Gastroesophageal sphincter (tissue), 4 donors: ENCODE measurements around the gene FLOT1. TPM values are rescaled to one million over a fixed set of nuclear protein-coding genes. Genes with fewer than 3 reads are reported as not detected.

Source experiments
- ATAC-seq: fragments of 150-250 bp; one replicate; pipeline ENCODE4 v1.9.1; 2016; ENCODE audit warnings: mild to moderate bottlenecking, moderate library complexity
- H3K27ac ChIP-seq, 4 donors: fragments of 200-600 bp; sonication (generic) in 3 of 4; 1 replicate in 3 of 4; 2 replicates in 1 of 4; pipeline ENCODE4 v1.5.1; 2016 to 2019
- H3K27me3 ChIP-seq: fragments of 200-600 bp; sonication (generic); one replicate; pipeline ENCODE4 v1.5.1; 2019
- H3K36me3 ChIP-seq, 2 donors: fragments of 200-600 bp; sonication (generic); one replicate each; pipeline ENCODE4 v1.5.1; 2019; ENCODE audit warnings: control low read depth in 1 of 2
- H3K4me1 ChIP-seq, 3 donors: fragments of 200-600 bp; sonication (generic); 1 replicate in 2 of 3; 2 replicates in 1 of 3; pipeline ENCODE4 v1.5.1; 2016 to 2019; ENCODE audit warnings: control low read depth in 2 of 3
- H3K4me3 ChIP-seq, 2 donors: fragments of 200-600 bp; sonication (generic); one replicate each; pipeline ENCODE4 v1.5.1; 2019; ENCODE audit warnings: mild to moderate bottlenecking in 1 of 2, moderate library complexity in 1 of 2
- H3K9me3 ChIP-seq, 3 donors: fragments of 200-600 bp; sonication (generic); one replicate each; pipeline ENCODE4 v1.5.1; 2017 to 2019; ENCODE audit warnings: control low read depth in 2 of 3
- EP300 ChIP-seq: sonication (generic); formaldehyde crosslinking; IDR thresholded peaks from one replicate; pipeline ENCODE4 v1.6.1; 2017; ENCODE audit warnings: antibody characterized with exemption, mild to moderate bottlenecking
- POLR2A ChIP-seq, 2 donors: fragments of 450-650 bp; IDR thresholded peaks; one replicate each; pipeline ENCODE4 v1.6.1; 2017; ENCODE audit warnings: antibody characterized with exemption in 2 of 2, mild to moderate bottlenecking in 2 of 2, moderate library complexity in 1 of 2
- POLR2AphosphoS5 ChIP-seq: sonication (generic); formaldehyde crosslinking; IDR thresholded peaks from one replicate; pipeline ENCODE4 v1.6.1; 2017; ENCODE audit warnings: antibody characterized with exemption
- WGBS, 2 donors: methylation state at CpG; one replicate each; pipeline ENCODE4 v1.1.5; 2018; ENCODE audit warnings: low coverage in 1 of 2; 5-methylcytosine and 5-hydroxymethylcytosine counted together
- total RNA-seq, 4 donors: library from RNA; depleted of rRNA; stranded (reverse); fragments of >200 nt; gene quantifications; one replicate each; pipeline ENCODE4 v1.1.0, GENCODE V29; 2016
- TF ChIP-seq, protein P1 (sequence below), 4 experiments: fragments of 200-600 bp in 2 of 4; fragments of 450-650 bp in 2 of 4; sonication (generic) in 1 of 4; IDR thresholded peaks; one replicate each; pipeline ENCODE4 v1.5.1; 2017 to 2019; ENCODE audit warnings: antibody characterized with exemption in 4 of 4, mild to moderate bottlenecking in 2 of 4, moderate library complexity in 2 of 4

Gene FLOT1
- total RNA-seq, 4 donors from 2014 or later: 104 to 191 (median 152) TPM

GRCh38 chr6:30717129-30717844 is 25.2 kb downstream of the FLOT1 start, which contains the start of gene MDC1:
TSS of gene MDC1 (minus strand) at chr6:30717281. CDS start at chr6:30715175, 2,106 bp downstream.
- H3K4me1 ChIP-seq: peaks cover 2 to 41% (median 26%) of the 10 kb centered on the region in 3 donors
- ATAC-seq: peak; percentile 88
- no peaks in the 10 kb centered on the region for H3K9me3 ChIP-seq
- 0% methylated on average over 3 to 4 of the region's 48 CpGs for WGBS, 2 donors
- H3K27me3 ChIP-seq: no peaks in the 10 kb centered on the region
- peak within 1 kb of the TSS; percentile 45 to 68 for H3K4me3 ChIP-seq
- peak within 1 kb of the TSS; percentile 78 to 98 (median 93) for H3K27ac ChIP-seq
- no peak for TF ChIP-seq EP300
- TF ChIP-seq POLR2AphosphoS5: peak; percentile 96
- TF ChIP-seq, protein P1, sequence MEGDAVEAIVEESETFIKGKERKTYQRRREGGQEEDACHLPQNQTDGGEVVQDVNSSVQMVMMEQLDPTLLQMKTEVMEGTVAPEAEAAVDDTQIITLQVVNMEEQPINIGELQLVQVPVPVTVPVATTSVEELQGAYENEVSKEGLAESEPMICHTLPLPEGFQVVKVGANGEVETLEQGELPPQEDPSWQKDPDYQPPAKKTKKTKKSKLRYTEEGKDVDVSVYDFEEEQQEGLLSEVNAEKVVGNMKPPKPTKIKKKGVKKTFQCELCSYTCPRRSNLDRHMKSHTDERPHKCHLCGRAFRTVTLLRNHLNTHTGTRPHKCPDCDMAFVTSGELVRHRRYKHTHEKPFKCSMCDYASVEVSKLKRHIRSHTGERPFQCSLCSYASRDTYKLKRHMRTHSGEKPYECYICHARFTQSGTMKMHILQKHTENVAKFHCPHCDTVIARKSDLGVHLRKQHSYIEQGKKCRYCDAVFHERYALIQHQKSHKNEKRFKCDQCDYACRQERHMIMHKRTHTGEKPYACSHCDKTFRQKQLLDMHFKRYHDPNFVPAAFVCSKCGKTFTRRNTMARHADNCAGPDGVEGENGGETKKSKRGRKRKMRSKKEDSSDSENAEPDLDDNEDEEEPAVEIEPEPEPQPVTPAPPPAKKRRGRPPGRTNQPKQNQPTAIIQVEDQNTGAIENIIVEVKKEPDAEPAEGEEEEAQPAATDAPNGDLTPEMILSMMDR (IDR thresholded peaks at IDR 0.05): peak in 3 of 4 experiments; percentile 37 to 62 (median 60)
- TF ChIP-seq POLR2A (IDR thresholded peaks at IDR 0.05): peak; percentile 34 to 38
- peaks cover 0 to 27% of the 10 kb centered on the region in 2 donors for H3K36me3 ChIP-seq

DNA sequence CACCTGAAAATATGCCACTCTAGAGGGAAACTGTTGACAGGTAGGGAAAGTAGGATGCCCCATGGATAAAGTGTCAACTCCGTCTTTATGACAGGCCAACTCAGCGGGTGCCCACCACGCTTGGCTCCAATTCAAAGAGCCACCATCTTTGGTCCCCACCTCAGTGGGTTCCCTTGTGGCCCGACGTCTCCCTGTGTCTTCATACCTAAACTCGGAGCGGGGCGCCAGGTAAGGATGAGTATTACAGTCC is 25.7 kb downstream of the FLOT1 start:
- Histone ChIP-seq H3K36me3 (peaks cover 0 to 31% of the 10 kb centered on the region in 2 donors), H3K27me3 (no peaks in the 10 kb centered on the region), H3K4me1 (peaks cover 0 to 36% (median 21%) of the 10 kb centered on the region in 3 donors), H3K4me3 (peak overlapping the region; percentile 45 to 68), H3K9me3 (no peaks in the 10 kb centered on the region), H3K27ac (peak overlapping the region; percentile 78 to 98 (median 93))
- TF ChIP-seq EP300 (no peak), POLR2A (IDR thresholded peaks at IDR 0.05) (no peak), POLR2AphosphoS5 (no peak)
- TF ChIP-seq, protein P1 (IDR thresholded peaks at IDR 0.05): no peak
- 4 to 8% methylated on average over 3 to 8 of the region's 8 CpGs for WGBS, 2 donors
- ATAC-seq: no peak

- no peak overlapping the region for H3K4me3 ChIP-seq
- peaks cover 0 to 27% (median 16%) of the 10 kb centered on the region in 3 donors for H3K4me1 ChIP-seq
- H3K27me3 ChIP-seq: no peaks in the 10 kb centered on the region
- H3K36me3 ChIP-seq: peaks cover 0 to 57% of the 10 kb centered on the region in 2 donors
- ATAC-seq: no peak
- no peak for TF ChIP-seq POLR2A (IDR thresholded peaks at IDR 0.05)
- no peak for TF ChIP-seq EP300
- TF ChIP-seq, protein P1 (IDR thresholded peaks at IDR 0.05): no peak
- TF ChIP-seq POLR2AphosphoS5: no peak
- WGBS, 2 donors: 88 to 100% methylated on average over 1 of the region's 1 CpG
- no peaks in the 10 kb centered on the region for H3K9me3 ChIP-seq
- no peak overlapping the region for H3K27ac ChIP-seq
Observed at GRCh38 chr6:30714263-30714662, 28.2 kb downstream of the FLOT1 start.

DNA sequence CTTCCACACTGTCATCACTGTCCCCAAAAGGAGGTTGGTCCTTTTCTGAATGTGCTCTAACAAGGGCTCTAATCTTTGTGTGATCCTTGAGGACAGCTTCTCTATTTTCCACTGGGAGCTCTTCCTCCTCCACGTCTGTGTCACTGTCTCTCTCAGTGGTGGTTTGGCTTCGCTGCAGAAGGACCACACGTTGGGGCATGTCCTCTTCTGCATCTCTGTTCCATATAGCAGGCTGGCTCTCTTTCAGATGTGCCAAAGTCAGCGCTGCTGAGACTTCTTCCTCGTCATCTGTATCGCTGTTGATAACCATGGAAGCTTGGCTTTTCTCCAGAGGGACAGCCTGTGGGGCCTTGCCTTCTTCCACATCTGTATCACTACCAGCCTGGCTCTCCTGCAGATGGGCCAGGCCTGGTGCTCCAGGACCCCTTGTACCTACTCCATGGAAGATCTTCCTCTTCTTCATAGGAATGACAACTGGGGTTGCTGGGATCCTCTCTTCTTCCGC is 30.0 kb downstream of the FLOT1 start:
- Histone ChIP-seq H3K27ac (no peak overlapping the region), H3K36me3 (peaks cover 0 to 73% of the 10 kb centered on the region in 2 donors), H3K9me3 (no peaks in the 10 kb centered on the region), H3K27me3 (no peaks in the 10 kb centered on the region), H3K4me1 (peaks cover 0 to 10% (median 7%) of the 10 kb centered on the region in 3 donors), H3K4me3 (no peak overlapping the region)
- WGBS, 2 donors: 92 to 96% methylated on average over 4 to 5 of the region's 7 CpGs
- ATAC-seq: no peak
- TF ChIP-seq POLR2A (IDR thresholded peaks at IDR 0.05): no peak

DNA sequence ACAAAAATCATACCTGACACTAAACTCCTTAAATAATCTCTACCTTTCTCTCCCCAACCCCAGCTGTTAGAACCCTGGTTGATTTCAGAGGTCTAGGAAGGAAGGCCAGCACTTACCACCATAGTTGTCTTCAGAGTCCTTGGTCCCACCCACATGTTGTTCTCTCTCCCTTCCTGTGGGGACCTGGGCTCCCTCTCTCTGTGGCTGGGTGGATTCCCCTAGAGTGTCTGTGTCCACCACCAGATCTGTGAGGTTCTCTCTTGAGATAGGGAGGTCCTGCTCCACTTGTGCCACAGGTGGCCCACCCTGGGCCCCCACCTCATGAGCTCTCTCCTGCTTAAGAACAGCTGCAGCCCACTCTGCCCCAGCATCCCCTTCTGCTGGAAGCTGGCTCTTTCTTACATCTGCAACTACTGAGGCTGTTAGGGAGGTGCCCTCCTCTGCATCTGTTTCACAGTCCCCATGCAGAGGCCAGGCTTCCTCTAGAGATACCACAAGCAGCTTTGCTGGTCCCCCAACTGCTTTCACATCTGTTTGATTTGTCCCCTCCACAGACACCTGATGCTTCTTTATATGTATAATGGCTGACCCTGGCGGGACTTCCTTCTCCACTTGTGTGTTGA is 30.6 kb downstream of the FLOT1 start:
- no peak overlapping the region for H3K4me3 ChIP-seq
- TF ChIP-seq POLR2AphosphoS5 (no peak), EP300 (no peak), POLR2A (IDR thresholded peaks at IDR 0.05) (no peak)
- TF ChIP-seq, protein P1 (IDR thresholded peaks at IDR 0.05): no peak
- ATAC-seq: no peak
- H3K9me3 ChIP-seq: no peaks in the 10 kb centered on the region
- H3K27ac ChIP-seq: no peak overlapping the region
- H3K36me3 ChIP-seq: peaks cover 0 to 79% of the 10 kb centered on the region in 2 donors
- H3K4me1 ChIP-seq: peaks cover 0 to 10% (median 7%) of the 10 kb centered on the region in 3 donors
- 73 to 88% methylated on average over 1 of the region's 1 CpG for WGBS, 2 donors
- no peaks in the 10 kb centered on the region for H3K27me3 ChIP-seq
